ENCODE results near the gene OR5C1.
A peak's percentile ranks its signal among the peaks of the same experiment; 100 is the strongest.
"Not testable (repeated sequence)": the region's sequence is repeated elsewhere in the genome, so short reads cannot be mapped to it uniquely, and the experiment has no call there.

OR5C1 gene
- 0 reads per million in 18 experiments for total RNA-seq

- no peak for DNase-seq
Measured at GRCh38 chr9:122788831-122789230, at the start of gene OR5C1. Gene OR5C1, plus strand, starts transcription at chr9:122788933. Its CDS starts 0 bp downstream, at chr9:122788933.

GRCh38 chr9:122742003-122742402, 46.7 kb upstream of the OR5C1 start, which contains the start of gene OR1L6:
Gene OR1L6, plus strand, starts transcription at chr9:122742303. Its CDS starts 7,545 bp downstream, at chr9:122749848.
- DNase-seq = no peak

DNA sequence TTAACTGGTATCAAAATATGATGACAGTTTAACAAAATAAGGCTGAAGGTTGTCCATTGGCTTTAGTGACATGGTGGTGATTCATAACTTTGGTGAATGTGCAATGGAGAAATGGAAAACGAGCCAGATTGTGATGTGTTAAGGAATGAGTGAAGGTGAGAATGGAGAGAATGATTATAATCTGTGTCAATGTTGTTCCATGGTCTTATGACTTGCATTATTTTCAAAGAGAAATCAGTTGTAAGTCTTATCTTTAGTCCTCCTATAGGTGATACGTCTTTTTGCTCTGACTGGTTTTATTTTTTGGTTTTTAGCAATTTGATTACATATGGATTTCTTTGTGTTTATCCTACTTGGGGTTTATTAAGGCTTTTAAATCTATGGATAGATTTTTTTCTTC, 33.9 kb upstream of the OR5C1 start:
- DNase-seq = no peak

DNA sequence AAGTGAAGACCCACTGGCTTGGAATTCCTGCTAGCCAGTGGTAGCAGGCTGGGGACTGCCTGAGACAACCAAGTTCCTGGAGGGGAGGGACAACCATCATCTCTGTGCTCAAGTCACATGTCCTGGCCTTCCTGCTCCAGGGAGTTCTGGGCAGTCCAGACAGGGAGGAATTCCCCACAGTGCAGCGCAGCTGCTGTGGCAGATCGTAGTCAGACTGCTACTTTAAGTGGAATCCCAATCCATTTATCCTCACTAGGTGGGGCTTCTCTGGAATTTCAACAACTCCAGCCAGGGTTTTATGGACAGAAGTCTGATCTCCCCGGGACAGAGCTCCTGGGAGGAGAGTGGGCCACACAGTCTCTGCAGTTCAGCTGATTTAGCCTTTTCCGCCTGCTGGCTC, 20.9 kb upstream of the OR5C1 start:
- no peak for DNase-seq

- DNase-seq = no peak
Measured at GRCh38 chr9:122777052-122777451, 11.7 kb upstream of the OR5C1 start.

DNA sequence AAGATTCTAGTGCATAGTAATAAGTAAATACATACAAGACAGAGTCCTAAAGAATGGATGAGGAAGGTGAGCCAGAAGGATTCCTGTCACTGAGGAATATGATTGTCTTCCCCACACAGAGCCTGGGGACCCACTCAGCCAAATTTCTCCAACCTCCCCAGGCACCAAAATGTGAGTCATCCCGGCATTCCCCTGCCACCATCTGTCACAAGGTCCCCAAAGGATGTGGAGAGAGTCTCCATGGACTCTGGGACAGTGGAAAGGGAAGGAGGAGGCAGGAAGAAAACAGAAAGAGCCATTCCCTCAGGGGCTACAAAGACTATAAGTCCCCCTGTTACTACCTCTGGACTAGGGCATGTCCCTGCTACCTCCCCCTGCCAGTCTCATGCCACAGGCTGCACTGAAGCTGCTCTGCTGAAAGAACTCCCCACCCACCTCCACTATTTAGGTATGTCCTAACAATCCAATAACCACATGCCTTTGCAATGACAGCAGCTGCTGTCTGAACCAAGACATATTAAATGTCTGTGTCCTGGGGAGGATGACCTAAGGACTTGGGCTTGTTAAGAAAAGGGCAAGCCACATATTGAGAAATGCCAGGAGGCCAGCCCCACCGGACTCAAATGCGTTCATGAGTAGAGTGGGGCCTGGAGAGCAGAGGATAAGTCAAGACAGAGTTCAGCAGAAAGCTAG, 10.7 kb upstream of the OR5C1 start:
- no peak for DNase-seq

- no peak for DNase-seq
Measured at GRCh38 chr9:122779181-122779580, 9.6 kb upstream of the OR5C1 start.

DNA sequence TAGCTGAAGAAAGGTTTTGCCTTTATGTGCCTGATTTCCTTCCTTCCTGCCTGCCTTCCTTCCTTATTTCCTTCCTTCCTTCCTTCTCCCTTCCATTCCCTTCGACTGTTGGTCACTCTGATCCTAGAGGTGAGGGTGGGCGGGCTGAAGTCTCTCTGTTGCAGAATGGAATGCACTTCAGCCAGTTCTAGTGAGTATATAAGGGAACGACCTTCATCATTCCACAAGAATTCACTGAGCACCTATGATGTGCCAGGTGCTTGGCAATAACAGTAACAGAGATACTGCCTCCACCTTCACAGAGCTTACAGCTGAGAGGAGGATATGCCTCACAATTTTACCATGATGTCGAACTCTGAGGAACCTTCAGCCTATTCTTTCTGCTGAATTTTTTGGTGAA, 8.7 kb upstream of the OR5C1 start:
- no peak for DNase-seq

GRCh38 chr9:122781671-122782070, 7.1 kb upstream of the OR5C1 start:
- no peak for DNase-seq

DNA sequence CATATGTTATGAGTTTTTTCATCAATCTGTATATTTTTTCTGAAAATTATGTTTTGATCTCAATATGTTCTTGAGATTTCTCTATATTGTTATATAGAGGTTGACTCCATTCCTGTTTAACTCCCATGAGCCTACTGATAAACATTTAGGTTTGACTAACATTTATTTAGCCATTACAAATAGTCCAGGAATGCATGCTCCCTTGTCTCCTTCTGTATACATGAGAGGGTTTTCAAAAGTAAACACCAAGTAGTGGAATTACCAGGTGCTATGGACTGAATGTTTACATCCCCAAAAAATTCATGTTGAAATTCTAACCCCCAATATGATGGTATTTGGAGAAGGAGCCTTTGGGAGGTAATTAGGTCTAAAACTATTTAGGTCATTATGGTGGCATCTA, 3.5 kb upstream of the OR5C1 start:
- DNase-seq = no peak

- no peak for DNase-seq
Measured at GRCh38 chr9:122786338-122786737, 2.4 kb upstream of the OR5C1 start.

DNA sequence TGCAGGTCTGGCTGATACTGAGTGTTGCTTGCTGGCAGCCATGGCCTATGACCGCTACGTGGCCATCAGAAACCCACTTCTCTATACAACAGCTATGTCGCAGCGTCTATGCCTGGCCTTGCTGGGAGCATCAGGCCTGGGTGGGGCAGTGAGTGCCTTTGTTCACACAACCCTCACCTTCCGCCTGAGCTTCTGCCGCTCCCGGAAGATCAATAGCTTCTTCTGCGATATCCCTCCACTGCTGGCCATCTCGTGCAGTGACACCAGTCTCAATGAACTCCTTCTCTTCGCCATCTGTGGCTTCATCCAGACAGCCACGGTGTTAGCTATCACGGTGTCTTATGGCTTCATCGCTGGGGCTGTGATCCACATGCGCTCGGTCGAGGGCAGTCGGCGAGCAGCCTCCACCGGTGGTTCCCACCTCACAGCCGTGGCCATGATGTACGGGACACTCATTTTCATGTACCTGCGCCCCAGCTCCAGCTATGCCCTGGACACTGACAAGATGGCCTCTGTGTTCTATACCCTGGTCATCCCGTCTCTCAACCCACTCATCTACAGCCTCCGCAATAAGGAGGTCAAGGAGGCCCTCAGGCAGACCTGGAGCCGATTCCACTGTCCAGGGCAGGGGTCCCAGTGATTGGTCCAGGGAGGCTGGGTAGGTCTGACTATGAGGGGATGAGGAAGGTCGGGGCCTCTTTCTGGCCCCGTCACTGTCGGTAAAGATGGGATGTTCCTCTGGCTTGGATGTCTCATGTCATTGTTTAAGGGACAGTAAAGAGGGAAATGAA, 718 bp downstream of the OR5C1 start:
- DNase-seq = no peak

GRCh38 chr9:122791872-122792669, 3.3 kb downstream of the OR5C1 start:
- DNase-seq = no peak

DNA sequence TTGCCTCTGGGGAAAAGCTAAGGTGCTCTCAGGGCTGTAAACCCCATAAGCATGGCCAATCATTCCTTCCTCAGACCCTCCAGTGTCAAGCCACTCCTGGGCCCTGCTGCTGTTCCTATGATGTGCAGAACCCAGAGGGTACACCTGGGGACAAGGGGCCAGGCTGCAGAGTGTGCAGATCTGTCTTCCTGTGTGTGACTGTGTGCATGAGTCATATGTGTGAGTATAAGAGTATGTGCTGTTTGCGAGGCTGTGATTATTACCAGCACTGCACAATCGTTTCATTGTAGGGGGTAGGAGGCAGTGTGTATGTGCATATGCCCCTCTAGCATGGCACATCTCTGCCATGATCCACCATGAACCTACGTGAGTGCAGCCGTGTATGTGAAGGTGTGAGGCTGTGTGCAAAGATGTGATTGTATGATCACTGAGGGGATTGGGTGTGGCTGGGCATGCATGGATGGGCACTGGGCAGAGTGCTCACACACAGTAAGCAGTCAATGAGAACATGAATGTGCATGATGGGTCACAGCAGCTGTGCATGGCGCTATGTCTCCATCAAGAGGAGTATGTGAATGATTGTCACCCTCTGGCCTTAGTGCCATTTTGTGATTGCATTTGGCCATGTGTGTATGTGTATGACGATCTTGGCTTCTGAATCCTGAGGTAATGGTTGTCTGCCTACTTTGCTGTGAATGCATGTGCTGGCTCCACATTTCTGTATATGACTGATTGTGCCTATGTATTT, 8.8 kb downstream of the OR5C1 start:
- DNase-seq = no peak

GRCh38 chr9:122800066-122801060, 11.6 kb downstream of the OR5C1 start, which contains the start of gene OR1K1:
Gene OR1K1, plus strand, starts transcription at chr9:122800123. Its CDS starts 0 bp downstream, at chr9:122800123.
- no peak for DNase-seq

GRCh38 chr9:122806661-122807060, 17.9 kb downstream of the OR5C1 start:
- no peak for DNase-seq

DNA sequence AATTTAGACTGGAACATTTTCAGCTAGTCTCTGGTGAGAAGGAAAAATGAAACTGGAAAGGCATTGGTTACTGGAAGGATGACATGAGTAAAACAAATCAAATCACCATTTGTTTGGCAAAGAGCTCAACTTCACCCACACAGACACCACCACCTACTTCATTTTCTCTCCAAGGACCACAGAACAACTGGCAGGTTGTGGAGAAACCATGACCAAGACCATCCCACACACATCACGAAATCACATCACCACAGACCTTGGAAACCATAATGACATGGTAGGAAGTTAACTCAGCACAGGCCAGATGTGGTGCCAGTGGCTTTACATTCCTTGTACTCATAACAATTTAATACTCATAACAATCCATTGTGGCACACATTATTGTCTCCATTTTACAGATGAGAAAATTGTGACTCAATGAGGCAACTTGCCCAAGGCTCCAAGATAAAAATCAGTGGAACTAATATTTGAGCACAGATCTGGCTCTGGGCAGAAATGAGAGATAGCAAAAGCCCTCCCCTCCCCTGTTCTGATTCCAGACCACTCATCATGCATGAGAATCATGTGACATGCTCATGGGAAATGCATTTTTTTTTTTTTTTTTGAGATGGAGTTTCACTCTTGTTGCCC, 18.7 kb downstream of the OR5C1 start:
- peak; percentile 60 to 78 for DNase-seq

- no peak for DNase-seq
Measured at GRCh38 chr9:122808141-122808540, 19.4 kb downstream of the OR5C1 start.

DNA sequence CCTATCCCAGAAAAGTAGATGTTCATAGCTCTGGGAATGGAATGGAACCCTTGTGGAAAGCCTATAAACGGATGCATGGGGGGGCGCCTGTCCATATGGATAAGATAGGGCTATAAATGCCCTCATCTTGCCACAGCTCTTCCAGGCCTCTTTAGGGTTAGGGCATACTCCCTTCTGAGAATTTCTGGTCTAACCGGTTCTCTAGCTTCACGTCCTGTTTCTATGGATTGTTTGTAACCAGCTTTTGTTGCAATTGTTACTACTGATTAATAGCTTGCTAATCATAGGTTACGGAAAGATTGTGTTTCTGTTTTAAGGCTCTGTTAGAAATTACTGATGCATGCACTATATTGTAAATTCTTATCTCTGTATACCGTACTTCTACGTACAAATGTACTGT, 20.5 kb downstream of the OR5C1 start:
- DNase-seq = not testable (repeated sequence)

GRCh38 chr9:122810306-122810946, 21.7 kb downstream of the OR5C1 start:
- peak; percentile 79 to 84 for DNase-seq

Data from inflammatory macrophage (primary cell).